Activated CD4-positive, alpha-beta T cell treated with anti-CD3 and anti-CD28 coated beads, Interleukin-2, amount 10 ng/mL, durations not matched to agents 7 days and 5 days (primary cell): Measurements from ENCODE around the gene PCDHA8. TPM values are rescaled to one million over a fixed set of nuclear protein-coding genes. Genes with fewer than 3 reads are reported as not detected.
"Not testable (repeated sequence)": the region's sequence is repeated elsewhere in the genome, so short reads cannot be mapped to it uniquely, and the experiment has no call there.

Source experiments
- CTCF ChIA-PET: fragments of 350-600 bp; sonication (Branson Sonifier 250); formaldehyde crosslinking; loops from one replicate; lab custom pipeline; 2021; ENCODE audit warnings: antibody characterized with exemption; lab: Charles Lee
- POLR2A ChIA-PET: fragments of 350-600 bp; sonication (Branson Sonifier 250); formaldehyde crosslinking; loops from one replicate; lab custom pipeline; 2021; ENCODE audit warnings: antibody characterized with exemption; lab: Charles Lee
- DNase-seq: peaks from one replicate; pipeline ENCODE4 v3.0.0-alpha.2; 2020
- H3K27ac Mint-ChIP-seq: one replicate; pipeline ENCODE4 v1.8.0; 2021; ENCODE audit warnings: mild to moderate bottlenecking, moderate library complexity, mixed read lengths
- H3K27me3 Mint-ChIP-seq: one replicate; pipeline ENCODE4 v1.8.0; 2021; ENCODE audit warnings: mixed read lengths
- H3K36me3 Mint-ChIP-seq: one replicate; pipeline ENCODE4 v1.8.0; 2021; ENCODE audit warnings: low read depth, mixed read lengths
- H3K4me1 Mint-ChIP-seq: one replicate; pipeline ENCODE4 v1.8.0; 2021; ENCODE audit warnings: mixed read lengths
- H3K4me3 Mint-ChIP-seq: one replicate; pipeline ENCODE4 v1.8.0; 2021; ENCODE audit warnings: mild to moderate bottlenecking, moderate library complexity, mixed read lengths
- H3K9me3 Mint-ChIP-seq: one replicate; pipeline ENCODE4 v1.8.0; 2021; ENCODE audit warnings: mixed read lengths
- total RNA-seq, 2 experiments: library from RNA; stranded (reverse); gene quantifications; one replicate each; pipeline ENCODE4 v1.2.3, GENCODE V29; 2021

The PCDHA8 gene
- total RNA-seq, 2 experiments from 2014 or later = not detected

DNA sequence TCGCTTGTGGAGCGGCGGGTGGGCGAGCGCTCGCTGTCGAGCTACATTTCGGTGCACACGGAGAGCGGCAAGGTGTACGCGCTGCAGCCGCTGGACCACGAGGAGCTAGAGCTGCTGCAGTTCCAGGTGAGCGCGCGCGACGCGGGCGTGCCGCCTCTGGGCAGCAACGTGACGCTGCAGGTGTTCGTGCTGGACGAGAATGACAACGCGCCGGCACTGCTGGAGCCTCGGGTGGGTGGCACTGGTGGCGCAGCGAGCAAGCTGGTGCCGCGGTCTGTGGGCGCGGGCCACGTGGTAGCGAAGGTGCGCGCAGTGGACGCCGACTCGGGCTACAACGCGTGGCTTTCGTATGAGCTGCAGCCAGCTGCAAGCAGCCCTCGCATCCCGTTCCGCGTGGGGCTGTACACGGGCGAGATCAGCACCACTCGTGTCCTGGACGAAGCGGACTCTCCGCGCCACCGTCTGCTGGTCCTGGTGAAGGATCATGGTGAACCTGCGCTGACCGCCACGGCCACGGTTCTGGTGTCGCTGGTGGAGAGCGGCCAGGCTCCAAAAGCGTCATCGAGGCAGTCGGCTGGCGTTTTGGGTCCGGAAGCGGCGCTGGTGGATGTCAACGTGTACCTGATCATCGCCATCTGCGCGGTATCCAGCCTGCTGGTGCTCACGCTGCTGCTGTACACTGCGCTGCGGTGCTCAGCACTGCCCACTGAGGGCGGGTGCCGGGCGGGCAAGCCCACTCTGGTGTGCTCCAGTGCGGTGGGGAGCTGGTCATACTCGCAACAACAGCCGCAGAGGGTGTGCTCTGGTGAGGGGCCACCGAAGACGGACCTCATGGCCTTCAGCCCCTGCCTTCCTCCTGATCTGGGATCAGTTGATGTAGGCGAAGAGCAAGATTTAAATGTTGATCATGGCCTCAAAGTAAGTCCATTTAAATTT lies 2.1 kb downstream of the PCDHA8 start:
- Mint-ChIP-seq H3K4me1 (no peaks in the 10 kb centered on the region), H3K9me3 (peaks cover 28% of the 10 kb centered on the region), H3K36me3 (no peaks in the 10 kb centered on the region), H3K27ac (no peak overlapping the region), H3K4me3 (no peak overlapping the region), H3K27me3 (peaks cover 2% of the 10 kb centered on the region)
- DNase-seq = no peak
- POLR2A ChIA-PET = no interaction called here
- CTCF ChIA-PET = no interaction called here

DNA sequence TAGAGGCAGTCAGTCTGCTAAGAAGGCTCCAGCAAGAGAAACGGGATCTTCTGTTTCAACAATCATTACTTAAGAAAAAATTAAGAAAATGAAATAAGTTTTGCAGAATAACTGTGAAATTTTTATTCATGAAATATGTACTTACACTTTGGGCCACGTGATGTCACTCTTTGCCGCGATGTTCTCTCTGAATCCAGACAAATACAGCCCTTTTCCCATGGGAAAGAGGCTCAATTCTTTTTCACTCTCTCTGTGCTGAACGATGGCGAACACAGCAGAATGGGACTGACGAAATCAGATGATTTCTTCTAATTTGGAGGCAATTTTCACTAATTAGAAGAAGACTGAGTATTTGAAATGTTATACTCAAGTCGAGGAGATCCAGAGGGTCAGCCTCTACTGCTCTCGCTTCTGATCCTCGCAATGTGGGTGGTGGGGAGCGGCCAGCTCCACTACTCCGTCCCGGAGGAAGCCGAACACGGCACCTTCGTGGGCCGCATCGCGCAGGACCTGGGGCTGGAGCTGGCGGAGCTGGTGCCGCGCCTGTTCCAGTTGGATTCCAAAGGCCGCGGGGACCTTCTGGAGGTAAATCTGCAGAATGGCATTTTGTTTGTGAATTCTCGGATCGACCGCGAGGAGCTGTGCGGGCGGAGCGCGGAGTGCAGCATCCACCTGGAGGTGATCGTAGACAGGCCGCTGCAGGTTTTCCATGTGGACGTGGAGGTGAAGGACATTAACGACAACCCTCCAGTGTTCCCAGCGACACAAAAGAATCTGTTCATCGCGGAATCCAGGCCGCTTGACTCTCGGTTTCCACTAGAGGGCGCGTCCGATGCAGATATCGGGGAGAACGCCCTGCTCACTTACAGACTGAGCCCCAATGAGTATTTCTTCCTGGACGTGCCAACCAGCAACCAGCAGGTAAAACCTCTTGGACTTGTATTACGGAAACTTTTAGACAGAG lies 7.4 kb downstream of the PCDHA8 start, which contains the start of gene PCDHA9:
Gene PCDHA9, plus strand, starts transcription at position 244 of the 964 bp plus-strand sequence. Its CDS starts 114 bp downstream, at position 358.
- H3K9me3 Mint-ChIP-seq = peaks cover 18% of the 10 kb centered on the region
- CTCF ChIA-PET, H3K4me1 Mint-ChIP-seq, H3K4me3 Mint-ChIP-seq, DNase-seq, H3K27ac Mint-ChIP-seq, POLR2A ChIA-PET, H3K27me3 Mint-ChIP-seq, H3K36me3 Mint-ChIP-seq: not testable (repeated sequence)

GRCh38 chr5:140849831-140850634 lies 9.0 kb downstream of the PCDHA8 start:
- H3K27ac Mint-ChIP-seq, POLR2A ChIA-PET, H3K4me3 Mint-ChIP-seq, H3K4me1 Mint-ChIP-seq, DNase-seq, H3K27me3 Mint-ChIP-seq, H3K36me3 Mint-ChIP-seq, CTCF ChIA-PET: not testable (repeated sequence)
- H3K9me3 Mint-ChIP-seq = peaks cover 14% of the 10 kb centered on the region

DNA sequence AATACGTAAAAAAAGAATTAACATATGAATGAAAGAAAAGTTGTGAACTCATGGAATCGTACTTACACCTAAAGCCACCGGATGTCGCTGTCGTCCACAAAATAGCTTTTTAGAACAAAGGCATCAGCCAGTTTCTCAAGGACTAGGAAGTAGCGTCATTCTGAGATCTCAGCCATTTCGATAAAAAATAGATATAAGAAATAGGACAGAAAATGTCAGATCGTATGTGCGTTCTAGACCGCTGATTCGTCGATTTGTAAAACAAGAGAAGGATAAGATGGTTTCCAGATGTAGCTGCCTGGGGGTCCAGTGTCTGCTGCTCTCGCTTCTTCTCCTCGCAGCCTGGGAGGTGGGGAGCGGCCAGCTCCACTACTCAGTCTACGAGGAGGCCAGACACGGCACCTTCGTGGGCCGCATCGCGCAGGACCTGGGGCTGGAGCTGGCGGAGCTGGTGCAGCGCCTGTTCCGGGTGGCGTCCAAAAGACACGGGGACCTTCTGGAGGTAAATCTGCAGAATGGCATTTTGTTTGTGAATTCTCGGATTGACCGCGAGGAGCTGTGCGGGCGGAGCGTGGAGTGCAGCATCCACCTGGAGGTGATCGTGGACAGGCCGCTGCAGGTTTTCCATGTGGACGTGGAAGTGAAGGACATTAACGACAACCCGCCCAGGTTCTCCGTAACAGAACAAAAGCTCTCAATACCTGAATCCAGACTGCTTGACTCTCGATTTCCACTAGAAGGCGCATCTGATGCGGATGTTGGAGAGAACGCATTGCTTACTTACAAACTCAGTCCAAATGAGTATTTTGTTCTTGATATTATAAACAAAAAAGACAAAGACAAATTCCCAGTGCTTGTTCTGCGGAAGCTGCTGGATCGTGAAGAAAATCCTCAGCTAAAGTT lies 15.0 kb downstream of the PCDHA8 start, which contains the start of gene PCDHA10:
Gene PCDHA10, plus strand, starts transcription at position 126 of the 903 bp plus-strand sequence. Its CDS starts 152 bp downstream, at position 278.
- Mint-ChIP-seq H3K36me3 (peaks cover 3% of the 10 kb centered on the region), H3K27me3 (no peaks in the 10 kb centered on the region), H3K27ac (peak within 1 kb of the TSS; percentile 6), H3K4me3 (no peak within 1 kb of the TSS), H3K4me1 (no peaks in the 10 kb centered on the region), H3K9me3 (peaks cover 21% of the 10 kb centered on the region)
- ChIA-PET POLR2A (no interaction called here), CTCF (no interaction called here)
- no peak for DNase-seq

- no peaks in the 10 kb centered on the region for H3K27me3 Mint-ChIP-seq
- H3K27ac Mint-ChIP-seq = no peak overlapping the region
- no peak overlapping the region for H3K4me3 Mint-ChIP-seq
- DNase-seq = no peak
- ChIA-PET CTCF (no interaction called here), POLR2A (no interaction called here)
- H3K9me3 Mint-ChIP-seq = peaks cover 27% of the 10 kb centered on the region
- H3K36me3 Mint-ChIP-seq = peaks cover 3% of the 10 kb centered on the region
- no peaks in the 10 kb centered on the region for H3K4me1 Mint-ChIP-seq
These were observed 16.4 kb downstream of the PCDHA8 start for GRCh38 chr5:140857177-140857986.

GRCh38 chr5:140857987-140858240 lies 16.9 kb downstream of the PCDHA8 start:
- Mint-ChIP-seq H3K27ac (no peak overlapping the region), H3K27me3 (no peaks in the 10 kb centered on the region), H3K4me1 (no peaks in the 10 kb centered on the region), H3K9me3 (peaks cover 24% of the 10 kb centered on the region), H3K4me3 (no peak overlapping the region), H3K36me3 (peaks cover 3% of the 10 kb centered on the region)
- DNase-seq = no peak
- ChIA-PET CTCF (no interaction called here), POLR2A (no interaction called here)

- DNase-seq = no peak
- POLR2A ChIA-PET = no interaction called here
- peaks cover 16% of the 10 kb centered on the region for H3K9me3 Mint-ChIP-seq
- CTCF ChIA-PET = no interaction called here
- no peaks in the 10 kb centered on the region for H3K4me1 Mint-ChIP-seq
- H3K27ac Mint-ChIP-seq = no peak overlapping the region
- no peak overlapping the region for H3K4me3 Mint-ChIP-seq
- H3K27me3 Mint-ChIP-seq = no peaks in the 10 kb centered on the region
- no peaks in the 10 kb centered on the region for H3K36me3 Mint-ChIP-seq
These were observed 21.7 kb downstream of the PCDHA8 start for GRCh38 chr5:140862441-140863295.

- peaks cover 16% of the 10 kb centered on the region for H3K9me3 Mint-ChIP-seq
- no peak within 1 kb of the TSS for H3K4me3 Mint-ChIP-seq
- no peak for DNase-seq
- ChIA-PET CTCF (no interaction called here), POLR2A (no interaction called here)
- peaks cover 2% of the 10 kb centered on the region for H3K36me3 Mint-ChIP-seq
- no peaks in the 10 kb centered on the region for H3K4me1 Mint-ChIP-seq
- peak within 1 kb of the TSS; percentile 31 for H3K27ac Mint-ChIP-seq
- H3K27me3 Mint-ChIP-seq = no peaks in the 10 kb centered on the region
These were observed 28.0 kb downstream of the PCDHA8 start, which contains the start of gene PCDHA11 for GRCh38 chr5:140868721-140869554. PCDHA11 (plus strand) TSS chr5:140868957; CDS start chr5:140869104, 147 bp downstream.

- peaks cover 2% of the 10 kb centered on the region for H3K36me3 Mint-ChIP-seq
These were observed 28.5 kb downstream of the PCDHA8 start for GRCh38 chr5:140869555-140869886.

More at GRCh38 chr5:140869555-140869886, 28.5 kb downstream of the PCDHA8 start:
- no peaks in the 10 kb centered on the region for H3K4me1 Mint-ChIP-seq
- H3K9me3 Mint-ChIP-seq = peaks cover 18% of the 10 kb centered on the region
- no peak for DNase-seq
- ChIA-PET CTCF (no interaction called here), POLR2A (no interaction called here)
- H3K27ac Mint-ChIP-seq = peak overlapping the region; percentile 31
- H3K27me3 Mint-ChIP-seq = no peaks in the 10 kb centered on the region
- H3K4me3 Mint-ChIP-seq = no peak overlapping the region
